ENCODE data around the gene CPS1. TPM values are rescaled to one million over a fixed set of nuclear protein-coding genes. Genes with fewer than 3 reads are reported as not detected.
A peak's percentile ranks its signal among the peaks of the same experiment; 100 is the strongest.

CPS1 gene
- total and polyA plus RNA-seq, 10 donors: 0.30 to 8.1 (median 3.2) TPM

- H3K9me3 ChIP-seq: no peaks in the 10 kb centered on the region
- no peaks in the 10 kb centered on the region for H3K36me3 ChIP-seq
- no peaks in the 10 kb centered on the region for H3K4me1 ChIP-seq
- intact Hi-C loops (cut with DNase I; ENCODE audit: low total_unique reads): no loop called here
- DNase-seq: no peak
- no peak overlapping the region for H3K4me3 ChIP-seq
- TF ChIP-seq POLR2AphosphoS5 (IDR thresholded peaks at IDR 0.05) (no peak), POLR2A (IDR thresholded peaks at IDR 0.05) (no peak)
- TF ChIP-seq, protein P1, sequence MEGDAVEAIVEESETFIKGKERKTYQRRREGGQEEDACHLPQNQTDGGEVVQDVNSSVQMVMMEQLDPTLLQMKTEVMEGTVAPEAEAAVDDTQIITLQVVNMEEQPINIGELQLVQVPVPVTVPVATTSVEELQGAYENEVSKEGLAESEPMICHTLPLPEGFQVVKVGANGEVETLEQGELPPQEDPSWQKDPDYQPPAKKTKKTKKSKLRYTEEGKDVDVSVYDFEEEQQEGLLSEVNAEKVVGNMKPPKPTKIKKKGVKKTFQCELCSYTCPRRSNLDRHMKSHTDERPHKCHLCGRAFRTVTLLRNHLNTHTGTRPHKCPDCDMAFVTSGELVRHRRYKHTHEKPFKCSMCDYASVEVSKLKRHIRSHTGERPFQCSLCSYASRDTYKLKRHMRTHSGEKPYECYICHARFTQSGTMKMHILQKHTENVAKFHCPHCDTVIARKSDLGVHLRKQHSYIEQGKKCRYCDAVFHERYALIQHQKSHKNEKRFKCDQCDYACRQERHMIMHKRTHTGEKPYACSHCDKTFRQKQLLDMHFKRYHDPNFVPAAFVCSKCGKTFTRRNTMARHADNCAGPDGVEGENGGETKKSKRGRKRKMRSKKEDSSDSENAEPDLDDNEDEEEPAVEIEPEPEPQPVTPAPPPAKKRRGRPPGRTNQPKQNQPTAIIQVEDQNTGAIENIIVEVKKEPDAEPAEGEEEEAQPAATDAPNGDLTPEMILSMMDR (IDR thresholded peaks at IDR 0.05 in 8 of 11, conservative IDR thresholded peaks at IDR 0.05 in 3 of 11): no peak
- no peaks in the 10 kb centered on the region for H3K27me3 ChIP-seq (replicated peaks in 1 of 7)
- no peak overlapping the region for H3K27ac ChIP-seq
- WGBS, 5 donors: 88 to 94% (median 89%) methylated on average over 2 of the region's 2 CpGs
Measured at GRCh38 chr2:210606001-210606400, 49.6 kb downstream of the CPS1 start.

DNA sequence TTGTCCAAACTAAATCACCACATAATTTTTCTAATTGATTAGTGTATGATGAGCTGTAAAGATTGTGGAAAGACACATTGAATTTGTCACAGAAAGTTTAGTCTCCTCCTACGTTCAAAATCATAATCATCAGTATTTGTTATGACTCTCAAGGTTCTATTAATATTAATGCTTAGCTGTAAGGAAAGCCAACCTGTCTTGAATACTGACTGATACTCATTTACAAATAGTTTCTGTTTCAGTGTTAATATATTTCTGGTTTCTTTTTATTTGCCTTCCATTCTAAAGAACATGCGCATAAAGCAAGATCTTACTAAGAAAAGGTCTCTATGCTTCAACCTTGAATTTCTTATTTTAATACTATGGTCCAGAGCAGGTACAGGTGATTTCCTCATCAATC lies 55.1 kb downstream of the CPS1 start:
- no peak for DNase-seq
- H3K9me3 ChIP-seq: no peaks in the 10 kb centered on the region
- H3K27ac ChIP-seq: no peak overlapping the region
- H3K4me3 ChIP-seq: no peak overlapping the region
- no peaks in the 10 kb centered on the region for H3K27me3 ChIP-seq (replicated peaks in 1 of 7)
- no peak for TF ChIP-seq POLR2AphosphoS5 (IDR thresholded peaks at IDR 0.05)
- intact Hi-C loops (cut with DNase I; ENCODE audit: low total_unique reads): no loop called here
- 69 to 90% (median 78%) methylated on average over 2 of the region's 2 CpGs for WGBS, 5 donors
- no peaks in the 10 kb centered on the region for H3K36me3 ChIP-seq
- H3K4me1 ChIP-seq: no peaks in the 10 kb centered on the region

GRCh38 chr2:210616074-210616473 lies 59.7 kb downstream of the CPS1 start:
- intact Hi-C loops (cut with DNase I; ENCODE audit: low total_unique reads): no loop called here
- DNase-seq: no peak
- Histone ChIP-seq H3K9me3 (no peaks in the 10 kb centered on the region), H3K4me3 (no peak overlapping the region), H3K36me3 (no peaks in the 10 kb centered on the region), H3K27ac (no peak overlapping the region), H3K4me1 (no peaks in the 10 kb centered on the region), H3K27me3 (replicated peaks in 1 of 7) (no peaks in the 10 kb centered on the region)
- TF ChIP-seq, protein P1 (IDR thresholded peaks at IDR 0.05 in 8 of 11, conservative IDR thresholded peaks at IDR 0.05 in 3 of 11): no peak
- TF ChIP-seq POLR2A (IDR thresholded peaks at IDR 0.05) (no peak), POLR2AphosphoS5 (IDR thresholded peaks at IDR 0.05) (no peak)
- WGBS, 5 donors: 90 to 93% (median 91%) methylated on average over 2 of the region's 2 CpGs

GRCh38 chr2:210617318-210617717 lies 60.9 kb downstream of the CPS1 start:
- Histone ChIP-seq H3K9me3 (no peaks in the 10 kb centered on the region), H3K4me3 (no peak overlapping the region), H3K36me3 (no peaks in the 10 kb centered on the region), H3K27me3 (replicated peaks in 1 of 7) (no peaks in the 10 kb centered on the region), H3K4me1 (no peaks in the 10 kb centered on the region), H3K27ac (no peak overlapping the region)
- intact Hi-C loops (cut with DNase I; ENCODE audit: low total_unique reads): no loop called here
- DNase-seq: no peak
- WGBS, 5 donors: 87 to 95% (median 89%) methylated on average over 1 of the region's 1 CpG
- TF ChIP-seq, protein P1 (IDR thresholded peaks at IDR 0.05 in 8 of 11, conservative IDR thresholded peaks at IDR 0.05 in 3 of 11): no peak
- TF ChIP-seq POLR2AphosphoS5 (IDR thresholded peaks at IDR 0.05) (no peak), POLR2A (IDR thresholded peaks at IDR 0.05) (no peak)

DNA sequence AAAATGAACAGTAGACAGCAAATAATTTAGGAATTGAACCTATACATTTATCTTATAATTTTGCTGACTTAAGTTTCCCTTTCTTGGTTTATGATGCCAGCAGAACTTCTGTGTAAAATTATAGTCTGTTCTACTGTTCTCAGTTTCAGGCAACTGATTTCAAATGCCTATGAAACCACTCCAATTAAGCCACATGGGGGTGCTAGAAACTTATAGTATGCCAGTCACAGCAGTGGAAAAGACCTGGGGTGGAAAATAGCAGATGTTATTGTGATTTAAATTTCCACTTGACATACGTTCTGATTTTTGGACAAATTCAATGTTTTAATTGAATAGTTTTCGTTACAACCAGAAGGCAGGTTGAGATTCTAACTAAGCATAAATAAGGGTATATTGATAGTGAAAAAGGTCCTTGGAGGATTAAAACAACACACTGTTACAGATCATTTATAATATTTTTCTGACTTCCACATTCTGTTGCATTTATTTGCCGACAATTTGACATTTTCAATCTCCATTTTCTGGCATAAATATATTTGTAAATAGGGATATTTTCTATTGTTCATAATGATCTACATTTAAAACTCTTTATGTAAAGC lies 61.4 kb downstream of the CPS1 start:
- Histone ChIP-seq H3K27me3 (replicated peaks in 1 of 7) (no peaks in the 10 kb centered on the region), H3K9me3 (no peaks in the 10 kb centered on the region), H3K27ac (no peak overlapping the region), H3K4me3 (no peak overlapping the region), H3K36me3 (no peaks in the 10 kb centered on the region), H3K4me1 (no peaks in the 10 kb centered on the region)
- 30 to 37% (median 32%) methylated on average over 3 of the region's 3 CpGs for WGBS, 5 donors
- TF ChIP-seq, protein P1 (IDR thresholded peaks at IDR 0.05 in 8 of 11, conservative IDR thresholded peaks at IDR 0.05 in 3 of 11): peak in 5 of 11 experiments; percentile 9 to 41 (median 36)
- no peak for TF ChIP-seq POLR2AphosphoS5 (IDR thresholded peaks at IDR 0.05)
- no peak for DNase-seq
- intact Hi-C loops (cut with DNase I; ENCODE audit: low total_unique reads): no loop called here
